Thyroid gland (tissue), 4 donors: ENCODE data around the gene FHIT. TPM values are rescaled to one million over a fixed set of nuclear protein-coding genes. Genes with fewer than 3 reads are reported as not detected.

Source experiments
- DNase-seq, 2 donors: peaks; one replicate each; pipeline ENCODE4 v3.0.0-alpha.2; 2019
- H3K27ac ChIP-seq, 3 donors: fragments of 200-600 bp; sonication (generic); 1 replicate in 2 of 3; 2 replicates in 1 of 3; pipeline ENCODE4 v1.5.1; 2016 to 2019; ENCODE audit warnings: mild to moderate bottlenecking in 1 of 3, moderate library complexity in 1 of 3
- H3K27me3 ChIP-seq: fragments of 200-600 bp; sonication (generic); one replicate; pipeline ENCODE4 v1.5.1; 2019
- H3K36me3 ChIP-seq, 2 donors: fragments of 200-600 bp; sonication (generic); one replicate each; pipeline ENCODE4 v1.5.1; 2016 to 2019
- H3K4me1 ChIP-seq, 2 donors: fragments of 200-600 bp; sonication (generic); one replicate each; pipeline ENCODE4 v1.5.1; 2017 to 2019
- H3K4me3 ChIP-seq, 3 donors: fragments of 200-600 bp; sonication (generic); replicated peaks in 1 of 3; 1 replicate in 2 of 3; 2 replicates in 1 of 3; pipeline ENCODE4 v1.5.1; 2016; ENCODE audit warnings: mild to moderate bottlenecking in 1 of 3
- H3K9me3 ChIP-seq: fragments of 200-600 bp; sonication (generic); one replicate; pipeline ENCODE4 v1.5.1; 2017
- CTCF ChIP-seq, 6 experiments: fragments of 200-600 bp in 3 of 6; fragments of 450-650 bp in 3 of 6; sonication (generic) in 3 of 6; IDR thresholded peaks; one replicate each; pipeline ENCODE4 v1.5.1; 2016 to 2019; ENCODE audit warnings: antibody characterized with exemption in 6 of 6, mild to moderate bottlenecking in 2 of 6, inconsistent platforms in 1 of 6, moderate library complexity in 1 of 6
- POLR2A ChIP-seq, 2 donors: fragments of 450-650 bp; IDR thresholded peaks; one replicate each; pipeline ENCODE4 v1.6.1; 2017; ENCODE audit warnings: antibody characterized with exemption in 2 of 2, mild to moderate bottlenecking in 2 of 2, moderate library complexity in 1 of 2
- WGBS, 2 donors: methylation state at CpG; one replicate each; pipeline ENCODE4 v1.1.5; 2017; 5-methylcytosine and 5-hydroxymethylcytosine counted together
- intact Hi-C: fragments of 100-400 bp; cut with DNase I; formaldehyde crosslinking; loops from one replicate; pipeline ENCODE4 v1.15.1; 2023
- total RNA-seq, 4 donors: library from RNA; depleted of rRNA; stranded (reverse); fragments of >200 nt; gene quantifications; one replicate each; pipeline ENCODE4 v1.2.3, GENCODE V29; 2016

Gene FHIT
- total RNA-seq, 4 donors from 2014 or later = 12.2 to 18.9 (median 16.2) TPM

GRCh38 chr3:60076331-60076730, 1174.9 kb downstream of the FHIT start:
- no peaks in the 10 kb centered on the region for H3K27me3 ChIP-seq
- no peak overlapping the region for H3K27ac ChIP-seq
- 59 to 65% methylated on average over 1 of the region's 1 CpG for WGBS, 2 donors
- no peaks in the 10 kb centered on the region for H3K36me3 ChIP-seq
- no peak for TF ChIP-seq POLR2A (IDR thresholded peaks at IDR 0.05)
- no peak for TF ChIP-seq CTCF (IDR thresholded peaks at IDR 0.05)
- H3K9me3 ChIP-seq = no peaks in the 10 kb centered on the region
- intact Hi-C loops = no loop called here
- H3K4me3 ChIP-seq = no peak overlapping the region
- DNase-seq = no peak
- no peaks in the 10 kb centered on the region for H3K4me1 ChIP-seq

GRCh38 chr3:60073942-60074341, 1177.3 kb downstream of the FHIT start:
- Histone ChIP-seq H3K36me3 (no peaks in the 10 kb centered on the region), H3K4me3 (no peak overlapping the region), H3K27me3 (no peaks in the 10 kb centered on the region), H3K4me1 (no peaks in the 10 kb centered on the region), H3K9me3 (no peaks in the 10 kb centered on the region), H3K27ac (no peak overlapping the region)
- TF ChIP-seq POLR2A (IDR thresholded peaks at IDR 0.05) (no peak), CTCF (IDR thresholded peaks at IDR 0.05) (no peak)
- DNase-seq = no peak
- intact Hi-C loops = no loop called here

- Histone ChIP-seq H3K4me1 (no peaks in the 10 kb centered on the region), H3K27ac (no peak overlapping the region), H3K4me3 (no peak overlapping the region), H3K9me3 (no peaks in the 10 kb centered on the region), H3K27me3 (no peaks in the 10 kb centered on the region), H3K36me3 (no peaks in the 10 kb centered on the region)
- DNase-seq = no peak
- 83 to 88% methylated on average over 4 of the region's 4 CpGs for WGBS, 2 donors
- no peak for TF ChIP-seq POLR2A (IDR thresholded peaks at IDR 0.05)
- intact Hi-C loops = no loop called here
Observed at GRCh38 chr3:60073228-60073627, 1178.0 kb downstream of the FHIT start.

GRCh38 chr3:60070366-60070765, 1180.9 kb downstream of the FHIT start:
- no peak for DNase-seq
- intact Hi-C loops = no loop called here
- no peak overlapping the region for H3K4me3 ChIP-seq
- 91 to 96% methylated on average over 3 of the region's 3 CpGs for WGBS, 2 donors
- H3K9me3 ChIP-seq = no peaks in the 10 kb centered on the region
- no peaks in the 10 kb centered on the region for H3K27me3 ChIP-seq
- TF ChIP-seq CTCF (IDR thresholded peaks at IDR 0.05) = no peak
- TF ChIP-seq POLR2A (IDR thresholded peaks at IDR 0.05) = no peak
- H3K4me1 ChIP-seq = no peaks in the 10 kb centered on the region
- no peaks in the 10 kb centered on the region for H3K36me3 ChIP-seq
- H3K27ac ChIP-seq = no peak overlapping the region

GRCh38 chr3:60065227-60065868, 1185.9 kb downstream of the FHIT start:
- TF ChIP-seq POLR2A (IDR thresholded peaks at IDR 0.05) = no peak
- TF ChIP-seq CTCF (IDR thresholded peaks at IDR 0.05) = no peak

More at GRCh38 chr3:60065227-60065868, 1185.9 kb downstream of the FHIT start:
- 67 to 97% methylated on average over 2 of the region's 2 CpGs for WGBS, 2 donors
- DNase-seq = no peak
- Histone ChIP-seq H3K4me1 (no peaks in the 10 kb centered on the region), H3K9me3 (no peaks in the 10 kb centered on the region), H3K4me3 (no peak overlapping the region), H3K27me3 (no peaks in the 10 kb centered on the region), H3K27ac (no peak overlapping the region), H3K36me3 (no peaks in the 10 kb centered on the region)
- intact Hi-C loops = no loop called here
